Measurements from ENCODE around the gene FAM168A. TPM values are rescaled to one million over a fixed set of nuclear protein-coding genes. Genes with fewer than 3 reads are reported as not detected.

The FAM168A gene
- total and polyA plus RNA-seq, 3 donors from 2014 or later, result 20.1 to 30.2 (median 29.8) TPM

DNA sequence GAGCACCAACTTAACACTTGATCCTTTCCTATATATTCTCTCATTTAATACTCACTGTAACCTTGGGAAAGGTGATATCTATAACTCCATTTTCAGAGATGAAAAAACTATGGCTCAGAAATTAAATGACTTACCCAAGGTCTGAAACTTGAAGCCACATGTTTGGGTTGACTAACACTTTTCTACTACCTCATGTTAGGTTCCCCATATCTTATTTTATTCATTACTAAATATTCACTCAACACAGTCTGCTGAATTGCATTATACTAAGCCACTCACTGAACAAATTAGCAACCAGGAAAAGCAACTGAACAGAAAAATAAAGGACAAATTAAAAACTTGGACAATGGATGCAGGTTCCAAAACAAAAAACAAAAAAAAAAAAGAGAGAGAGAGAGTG lies 59.9 kb downstream of the FAM168A start:
- H3K9me3 ChIP-seq, result no peaks in the 10 kb centered on the region
- no peaks in the 10 kb centered on the region for H3K36me3 ChIP-seq (ENCODE audit: low read depth, missing control alignments)
- no peak overlapping the region for H3K27ac ChIP-seq
- no peaks in the 10 kb centered on the region for H3K27me3 ChIP-seq
- H3K4me3 ChIP-seq, result no peak overlapping the region
- H3K4me1 ChIP-seq, result no peaks in the 10 kb centered on the region
- intact Hi-C loops (cut with DNase I; ENCODE audit: low total_unique reads), result no loop called here
- no peak for DNase-seq
- TF ChIP-seq, protein P1, sequence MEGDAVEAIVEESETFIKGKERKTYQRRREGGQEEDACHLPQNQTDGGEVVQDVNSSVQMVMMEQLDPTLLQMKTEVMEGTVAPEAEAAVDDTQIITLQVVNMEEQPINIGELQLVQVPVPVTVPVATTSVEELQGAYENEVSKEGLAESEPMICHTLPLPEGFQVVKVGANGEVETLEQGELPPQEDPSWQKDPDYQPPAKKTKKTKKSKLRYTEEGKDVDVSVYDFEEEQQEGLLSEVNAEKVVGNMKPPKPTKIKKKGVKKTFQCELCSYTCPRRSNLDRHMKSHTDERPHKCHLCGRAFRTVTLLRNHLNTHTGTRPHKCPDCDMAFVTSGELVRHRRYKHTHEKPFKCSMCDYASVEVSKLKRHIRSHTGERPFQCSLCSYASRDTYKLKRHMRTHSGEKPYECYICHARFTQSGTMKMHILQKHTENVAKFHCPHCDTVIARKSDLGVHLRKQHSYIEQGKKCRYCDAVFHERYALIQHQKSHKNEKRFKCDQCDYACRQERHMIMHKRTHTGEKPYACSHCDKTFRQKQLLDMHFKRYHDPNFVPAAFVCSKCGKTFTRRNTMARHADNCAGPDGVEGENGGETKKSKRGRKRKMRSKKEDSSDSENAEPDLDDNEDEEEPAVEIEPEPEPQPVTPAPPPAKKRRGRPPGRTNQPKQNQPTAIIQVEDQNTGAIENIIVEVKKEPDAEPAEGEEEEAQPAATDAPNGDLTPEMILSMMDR (IDR thresholded peaks at IDR 0.05), result no peak
- no peak for TF ChIP-seq POLR2A (IDR thresholded peaks at IDR 0.05)

DNA sequence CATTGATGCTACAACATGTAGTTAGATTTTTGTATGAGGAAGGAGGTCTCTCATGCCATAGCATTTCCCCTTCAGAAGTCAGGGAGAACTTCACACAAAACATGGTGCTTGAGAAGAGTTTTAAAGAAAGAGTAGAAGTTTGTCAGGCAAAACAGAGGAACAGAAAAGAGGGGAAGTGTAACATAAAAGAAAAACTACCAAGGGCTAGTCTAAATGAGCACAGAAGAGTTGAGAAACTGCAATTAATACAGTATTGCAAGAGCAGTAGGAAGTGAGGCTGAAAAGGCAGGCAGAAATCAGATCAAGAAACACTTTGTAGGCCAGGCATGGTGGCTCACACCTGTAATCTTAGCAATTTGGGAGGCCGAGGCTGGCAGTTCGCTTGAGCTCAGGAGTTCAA lies 61.0 kb downstream of the FAM168A start:
- H3K4me3 ChIP-seq, result no peak overlapping the region
- H3K4me1 ChIP-seq, result no peaks in the 10 kb centered on the region
- H3K27ac ChIP-seq, result no peak overlapping the region
- H3K27me3 ChIP-seq, result no peaks in the 10 kb centered on the region
- TF ChIP-seq POLR2A (IDR thresholded peaks at IDR 0.05), result no peak
- TF ChIP-seq, protein P1 (IDR thresholded peaks at IDR 0.05), result no peak
- no peak for DNase-seq
- no peaks in the 10 kb centered on the region for H3K36me3 ChIP-seq (ENCODE audit: low read depth, missing control alignments)
- intact Hi-C loops (cut with DNase I; ENCODE audit: low total_unique reads), result no loop called here
- no peaks in the 10 kb centered on the region for H3K9me3 ChIP-seq
- WGBS, 2 donors, result 97 to 100% methylated on average over 2 of the region's 2 CpGs

DNA sequence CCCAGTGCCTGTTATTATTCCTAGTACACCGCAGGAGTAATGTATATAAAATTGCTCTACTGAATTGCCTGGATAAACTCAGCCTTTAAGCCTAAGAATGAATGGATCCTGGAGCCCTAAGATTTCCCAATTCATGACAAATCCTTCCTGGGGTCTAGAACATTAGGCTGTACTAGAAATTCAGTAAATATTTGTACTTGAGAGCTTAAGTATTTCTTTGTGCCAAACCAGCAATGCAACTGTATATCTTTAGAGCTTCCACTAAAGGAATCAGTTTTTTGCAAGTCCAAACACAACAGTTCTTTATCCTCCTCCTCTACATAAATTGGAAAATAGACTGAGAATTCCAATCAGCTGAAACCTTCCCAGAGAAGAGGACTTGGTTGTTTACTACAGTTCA lies 65.6 kb downstream of the FAM168A start:
- no peak for DNase-seq
- no peaks in the 10 kb centered on the region for H3K9me3 ChIP-seq
- no peak overlapping the region for H3K27ac ChIP-seq
- WGBS, 2 donors, result 96 to 100% methylated on average over 1 of the region's 1 CpG
- no peak overlapping the region for H3K4me3 ChIP-seq
- H3K27me3 ChIP-seq, result no peaks in the 10 kb centered on the region
- no peaks in the 10 kb centered on the region for H3K36me3 ChIP-seq (ENCODE audit: low read depth, missing control alignments)
- intact Hi-C loops (cut with DNase I; ENCODE audit: low total_unique reads), result no loop called here
- TF ChIP-seq, protein P1 (IDR thresholded peaks at IDR 0.05), result no peak
- TF ChIP-seq POLR2A (IDR thresholded peaks at IDR 0.05), result no peak
- peaks cover 16% of the 10 kb centered on the region for H3K4me1 ChIP-seq

- H3K36me3 ChIP-seq (ENCODE audit: low read depth, missing control alignments), result no peaks in the 10 kb centered on the region
- DNase-seq, result no peak
- H3K4me3 ChIP-seq, result no peak overlapping the region
- H3K9me3 ChIP-seq, result no peaks in the 10 kb centered on the region
- WGBS, 2 donors, result 43 to 47% methylated on average over 1 of the region's 1 CpG
- H3K27me3 ChIP-seq, result no peaks in the 10 kb centered on the region
- H3K27ac ChIP-seq, result no peak overlapping the region
- peaks cover 16% of the 10 kb centered on the region for H3K4me1 ChIP-seq
- intact Hi-C loops (cut with DNase I; ENCODE audit: low total_unique reads), result no loop called here
- TF ChIP-seq POLR2A (IDR thresholded peaks at IDR 0.05), result no peak
- TF ChIP-seq, protein P1 (IDR thresholded peaks at IDR 0.05), result no peak
These were observed 66.5 kb downstream of the FAM168A start for GRCh38 chr11:73531386-73531785.

DNA sequence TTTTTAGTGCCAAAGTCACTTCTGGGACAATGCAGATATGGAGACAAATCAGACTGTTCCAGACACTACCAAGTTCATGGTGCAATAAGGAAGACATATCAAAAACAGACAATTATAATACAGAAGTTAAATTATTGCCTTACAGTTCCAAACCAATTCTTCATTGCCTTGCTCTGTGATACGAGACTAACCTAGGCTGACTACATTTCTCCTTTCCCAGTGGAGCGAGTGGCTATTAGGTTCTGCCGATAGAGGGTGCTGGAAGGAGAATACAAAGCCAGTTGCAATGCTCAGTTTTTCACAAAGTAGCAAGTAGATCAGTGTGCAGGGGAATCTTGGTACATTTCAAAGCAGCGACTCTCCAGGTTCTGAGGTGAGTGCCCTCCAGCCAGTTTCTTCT lies 67.8 kb downstream of the FAM168A start:
- H3K27ac ChIP-seq, result no peak overlapping the region
- 72 to 83% methylated on average over 4 of the region's 4 CpGs for WGBS, 2 donors

More for the DNA sequence above, 67.8 kb downstream of the FAM168A start:
- intact Hi-C loops (cut with DNase I; ENCODE audit: low total_unique reads), result no loop called here
- Histone ChIP-seq H3K4me1 (peaks cover 16% of the 10 kb centered on the region), H3K27me3 (no peaks in the 10 kb centered on the region), H3K9me3 (no peaks in the 10 kb centered on the region), H3K36me3 (ENCODE audit: low read depth, missing control alignments) (no peaks in the 10 kb centered on the region), H3K4me3 (no peak overlapping the region)
- no peak for TF ChIP-seq POLR2A (IDR thresholded peaks at IDR 0.05)
- TF ChIP-seq, protein P1 (IDR thresholded peaks at IDR 0.05), result peak in 1 of 3 experiments; percentile 26
- DNase-seq, result peak; percentile 24
